K562 (cell line): ENCODE data around the gene SGPL1. TPM values are rescaled to one million over a fixed set of nuclear protein-coding genes. Genes with fewer than 3 reads are reported as not detected.

ENCODE experiments used
- ATAC-seq: fragments of 200-7000 bp; cut with Tn5 transposase; 3 replicates; pipeline ENCODE4 v1.9.1; 2020; ENCODE audit warnings: moderate library complexity
- BruUV-seq: library from RNA; stranded (reverse); fragments of 400-500 nt; replicated peaks from 2 replicates; lab custom pipeline; 2021; lab: Mats Ljungman, UMichigan
- CTCF ChIA-PET: fragments of 300-600 bp; formaldehyde crosslinking; extraction: SDS; loops from one replicate; lab custom pipeline; 2021; ENCODE audit warnings: low intra/inter-chr PET ratio; lab: Yijun Ruan, JAX
- POLR2A ChIA-PET: fragments of 300-600, 350-650 bp; sonication (Branson Sonifier 250); formaldehyde crosslinking; extraction: SDS; loops from one replicate; lab custom pipeline; 2021; ENCODE audit warnings: antibody characterized with exemption, inconsistent platforms; lab: Yijun Ruan, JAX
- DNase-seq, 4 experiments: peaks; one replicate each; pipeline versions ENCODE4 v3.0.0 to v3.0.0-alpha.2; 2011 to 2018; ENCODE audit warnings: low spot score in 3 of 4, mixed read lengths in 3 of 4; ENCODE audit errors: extremely low read depth in 1 of 4
- FAIRE-seq: peaks from 2 replicates; lab custom pipeline; 2011; peaks lifted over from hg19 to GRCh38; lab: Jason Lieb, UNC
- H2AFZ ChIP-seq: 2 replicates; pipeline ENCODE4 v1.6.0; 2011; ENCODE audit warnings: low read depth, low read length, control low read depth, inconsistent platforms
- H3K27ac ChIP-seq: fragments of 200-600 bp; 3 replicates; pipeline ENCODE4 v1.8.0; 2011; ENCODE audit warnings: low read depth, mild to moderate bottlenecking, control low read depth, inconsistent platforms, low read length, moderate library complexity, mixed read lengths; ENCODE audit errors: extremely low read depth
- H3K27me3 ChIP-seq, 2 experiments: fragments of 300-600 bp in 1 of 2; 2 replicates in 1 of 2; 3 replicates in 1 of 2; pipeline versions ENCODE4 v1.6.0 to v1.8.0; 2011; ENCODE audit warnings: inconsistent platforms in 2 of 2, low read length in 2 of 2, mild to moderate bottlenecking in 1 of 2, mixed read lengths in 1 of 2, moderate library complexity in 1 of 2; ENCODE audit not compliant: control insufficient read depth in 2 of 2, insufficient read depth in 2 of 2
- H3K36me3 ChIP-seq: fragments of 300-600 bp; 3 replicates; pipeline ENCODE4 v1.8.0; 2011; ENCODE audit warnings: mild to moderate bottlenecking, low read length, inconsistent platforms; ENCODE audit not compliant: control insufficient read depth, insufficient read depth
- H3K4me1 ChIP-seq, 2 experiments: fragments of 200-600 bp in 1 of 2; replicated peaks in 1 of 2; 2 replicates in 1 of 2; 3 replicates in 1 of 2; pipeline versions ENCODE4 v1.5.1 to v1.8.0; 2011; ENCODE audit warnings: inconsistent platforms in 2 of 2, low read length in 2 of 2, mild to moderate bottlenecking in 1 of 2, mixed read lengths in 1 of 2, moderate library complexity in 1 of 2; ENCODE audit not compliant: control insufficient read depth in 2 of 2, insufficient read depth in 2 of 2
- H3K4me2 ChIP-seq: 2 replicates; pipeline ENCODE4 v1.6.1; 2011; ENCODE audit warnings: low read length, control low read depth, inconsistent platforms, mixed read lengths; ENCODE audit not compliant: insufficient read depth
- H3K4me3 ChIP-seq: fragments of 200-600 bp; sonication (generic), shearing (Covaris generic); 2 replicates; pipeline ENCODE4 v1.5.1; 2016; ENCODE audit warnings: control low read depth, inconsistent platforms
- H3K79me2 ChIP-seq: fragments of 200-600 bp; 3 replicates; pipeline ENCODE4 v1.8.0; 2011; ENCODE audit warnings: low read length, inconsistent platforms; ENCODE audit not compliant: control insufficient read depth, insufficient read depth
- H3K9ac ChIP-seq, 2 experiments: 2 replicates each; pipeline versions ENCODE4 v1.6.0 to v1.6.1; 2011; ENCODE audit warnings: low read depth in 2 of 2, low read length in 2 of 2, control low read depth in 1 of 2, inconsistent platforms in 1 of 2, mild to moderate bottlenecking in 1 of 2, mixed read lengths in 1 of 2; ENCODE audit not compliant: insufficient read depth in 1 of 2
- H3K9me1 ChIP-seq: one replicate; pipeline ENCODE4 v1.6.0; 2011; ENCODE audit warnings: inconsistent platforms, mild to moderate bottlenecking, low read length, moderate library complexity; ENCODE audit not compliant: control insufficient read depth, insufficient read depth
- H3K9me3 ChIP-seq: replicated peaks from 2 replicates; pipeline ENCODE4 v1.5.1; 2011; ENCODE audit warnings: low read depth, low read length, inconsistent platforms; ENCODE audit not compliant: control insufficient read depth, insufficient read depth
- H4K20me1 ChIP-seq: replicated peaks from 2 replicates; pipeline ENCODE4 v1.6.1; 2011; ENCODE audit warnings: low read length, inconsistent platforms, mixed read lengths; ENCODE audit not compliant: control insufficient read depth, insufficient read depth
- ADNP ChIP-seq: fragments of 200-800 bp; sonication (Bioruptor generic); IDR thresholded peaks from 2 replicates; pipeline ENCODE4 v1.6.1; 2016; ENCODE audit warnings: missing genetic modification characterization, missing compliant biosample characterization
- ARNT ChIP-seq, 2 experiments: fragments of 450-650 bp; IDR thresholded peaks; 2 replicates each; pipeline ENCODE4 v1.6.1; 2016; ENCODE audit warnings: mild to moderate bottlenecking in 1 of 2
- ATF1 ChIP-seq, 2 experiments: fragments of 450-650 bp in 1 of 2; IDR thresholded peaks; 2 replicates each; pipeline ENCODE4 v1.6.1; 2016; ENCODE audit warnings: missing compliant biosample characterization in 1 of 2, missing genetic modification characterization in 1 of 2
- CBX8 ChIP-seq: fragments of 200-600 bp; sonication (generic); IDR thresholded peaks from 2 replicates; pipeline ENCODE4 v1.6.1; 2012; ENCODE audit warnings: borderline replicate concordance, mixed run types, low read depth, mild to moderate bottlenecking, moderate library complexity, mixed read lengths, low read length, control low read depth, inconsistent platforms; ENCODE audit not compliant: poor library complexity, severe bottlenecking; ENCODE audit errors: extremely low read depth
- DMBX1 ChIP-seq: fragments of 250-450 bp; sonication (Bioruptor Pico); IDR thresholded peaks from 2 replicates; pipeline ENCODE4 v1.8.0; 2022; ENCODE audit warnings: inconsistent platforms, mild to moderate bottlenecking, moderate library complexity, borderline replicate concordance
- MBD2 ChIP-seq: sonication (generic); IDR thresholded peaks from 2 replicates; pipeline ENCODE4 v1.6.1; 2016; ENCODE audit warnings: low read depth, borderline replicate concordance
- THRAP3 ChIP-seq: fragments of 450-650 bp; IDR thresholded peaks from 2 replicates; pipeline ENCODE4 v1.6.1; 2016; ENCODE audit warnings: mild to moderate bottlenecking, inconsistent platforms, borderline replicate concordance
- ZNF165 ChIP-seq: fragments of 250-450 bp; sonication (Bioruptor Pico); IDR thresholded peaks from 2 replicates; pipeline ENCODE4 v1.4.0; 2020; ENCODE audit warnings: borderline replicate concordance
- ZNF174 ChIP-seq: fragments of 250-450 bp; sonication (Bioruptor Pico); IDR thresholded peaks from 2 replicates; pipeline ENCODE4 v1.4.0; 2020; ENCODE audit warnings: mild to moderate bottlenecking
- ZNF445 ChIP-seq: fragments of 250-450 bp; sonication (Bioruptor Pico); IDR thresholded peaks from 2 replicates; pipeline ENCODE4 v1.4.0; 2020; ENCODE audit warnings: low read depth, mild to moderate bottlenecking, moderate library complexity
- WGBS: fragments of 100-300 bp; shearing (Covaris generic); methylation state at CpG from one replicate; pipeline ENCODE4 v1.1.6; 2016; ENCODE audit warnings: low coverage, mixed read lengths; ENCODE audit not compliant: insufficient coverage; ENCODE audit errors: missing lambda C conversion rate; 5-methylcytosine and 5-hydroxymethylcytosine counted together
- in situ Hi-C: fragments of 300-500 bp; cut with MboI; formaldehyde crosslinking; loops from 4 replicates; pipeline ENCODE4 v1.15.0; 2018; ENCODE audit warnings: inconsistent platforms, mixed read lengths
- intact Hi-C: fragments of 100-400 bp; cut with micrococcal nuclease; formaldehyde crosslinking; loops from 2 replicates; pipeline ENCODE4 v1.14.2; 2022
- polyA plus RNA-seq, 8 experiments: library from polyadenylated mRNA; depleted of rRNA in 4 of 8; stranded (reverse) in 5 of 8; unstranded in 3 of 8; fragments of >200 nt; fragmentation: Nextera tagmentation in 2 of 8; fragmentation: Illumina TruSeq in 1 of 8; extraction: Ambion mirVana in 2 of 8; extraction: Trizol in 1 of 8; gene quantifications; 2 replicates each; pipeline versions ENCODE4 v1.2.1 to v1.2.3, GENCODE V29; 2011 to 2014; ENCODE audit warnings: inconsistent platforms in 1 of 8, missing spikeins in 1 of 8
- total RNA-seq, 7 experiments: library from RNA; depleted of rRNA in 6 of 7; stranded (reverse); fragments of >200 nt in 6 of 7; fragmentation: Illumina TruSeq in 2 of 7; extraction: Trizol in 2 of 7; gene quantifications; 2 replicates each; pipeline versions ENCODE4 v1.2.1 to v1.2.3, GENCODE V29; 2011 to 2021; ENCODE audit warnings: low replicate concordance in 1 of 7
- TF ChIP-seq, protein P1 (sequence below): fragments of 450-650 bp; IDR thresholded peaks from 2 replicates; pipeline ENCODE4 v1.7.1; 2018; ENCODE audit warnings: mild to moderate bottlenecking, low read depth; ENCODE audit not compliant: partially characterized antibody
- TF ChIP-seq, protein P2 (sequence below): fragments of 450-650 bp; formaldehyde crosslinking; conservative IDR thresholded peaks from 2 replicates; pipeline ENCODE4 v1.4.0; 2022; ENCODE audit warnings: mild to moderate bottlenecking, missing genetic modification characterization

SGPL1 gene
- total and polyA plus RNA-seq, 9 of the 15 experiments (the other 6 are each of a cell fraction or from before 2014, with no cell fraction given): 6.0 to 18.0 (median 8.7) TPM

DNA sequence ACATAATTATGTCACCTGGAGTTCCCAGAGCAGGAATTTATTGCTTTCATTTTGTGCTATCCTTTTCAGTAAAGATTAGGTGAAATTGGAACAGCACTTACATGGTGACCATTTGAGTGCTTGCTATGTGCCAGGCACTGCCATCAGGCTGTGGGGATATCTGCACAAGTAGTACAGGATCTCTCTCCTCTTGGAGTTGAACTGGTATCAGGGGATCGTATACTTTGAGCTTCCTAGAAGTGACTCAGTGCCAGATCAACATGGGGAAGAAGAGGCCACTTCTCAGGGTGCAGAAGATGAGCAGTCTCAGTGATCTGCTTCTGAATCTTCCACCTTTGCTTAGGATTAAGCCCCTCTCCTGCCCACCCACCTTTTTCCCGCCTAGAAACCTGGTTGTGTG, 29.5 kb downstream of the SGPL1 start:
- no peaks in the 10 kb centered on the region for H3K9me1 ChIP-seq
- ATAC-seq (no peak), FAIRE-seq (no peak), DNase-seq (no peak)
- no peak overlapping the region for H3K27ac ChIP-seq
- no peak overlapping the region for H3K9ac ChIP-seq
- H3K27me3 ChIP-seq: no peaks in the 10 kb centered on the region
- intact Hi-C loops: no loop called here
- peaks cover 0 to 13% of the 10 kb centered on the region in 2 experiments; a peak in 2 of 5 replicates for H3K4me1 ChIP-seq
- no peak overlapping the region for H3K4me2 ChIP-seq
- ChIA-PET POLR2A (no interaction called here), CTCF (no interaction called here)
- whole genome bisulfite sequencing: 45% methylated on average over 2 of the region's 2 CpGs
- no peaks in the 10 kb centered on the region for H4K20me1 ChIP-seq
- BruUV-seq: no TSS peak
- H3K4me3 ChIP-seq: no peak overlapping the region
- H3K9me3 ChIP-seq: no peaks in the 10 kb centered on the region; the same call in 1 of the 2 replicates
- TF ChIP-seq CBX8 (no peak), MBD2 (no peak), ADNP (tag) (no peak)
- H3K79me2 ChIP-seq: no peaks in the 10 kb centered on the region
- in situ Hi-C loops: no loop called here
- H2AFZ ChIP-seq: no peak overlapping the region
- H3K36me3 ChIP-seq: no peaks in the 10 kb centered on the region

DNA sequence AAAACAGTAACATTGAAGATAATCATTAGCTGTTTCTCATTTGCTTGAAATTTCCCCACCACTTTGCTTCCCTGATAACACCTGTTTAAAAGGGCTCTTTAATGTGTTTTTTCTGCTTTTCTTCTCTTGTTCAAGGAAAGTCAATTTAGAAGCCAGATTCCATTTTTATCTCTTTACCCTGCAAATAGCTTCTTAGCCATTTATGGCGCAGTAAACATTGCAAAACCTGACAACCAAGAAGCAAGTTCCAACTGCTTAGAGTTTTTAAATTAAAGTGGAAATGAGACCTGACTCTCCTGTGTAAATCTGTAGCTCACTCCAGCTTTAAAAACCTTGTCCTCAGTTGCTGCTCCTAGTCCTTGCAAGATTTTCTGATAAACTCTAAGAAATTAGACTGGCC, 30.1 kb downstream of the SGPL1 start:
- no peak for ATAC-seq
- Histone ChIP-seq H3K4me2 (no peak overlapping the region), H3K4me1 (peaks cover 0 to 13% of the 10 kb centered on the region in 2 experiments; a peak in 2 of 5 replicates), H3K4me3 (no peak overlapping the region), H3K79me2 (no peaks in the 10 kb centered on the region), H3K9me1 (no peaks in the 10 kb centered on the region), H2AFZ (no peak overlapping the region), H3K9me3 (no peaks in the 10 kb centered on the region; the same call in 1 of the 2 replicates), H3K27ac (no peak overlapping the region), H4K20me1 (no peaks in the 10 kb centered on the region), H3K36me3 (no peaks in the 10 kb centered on the region), H3K27me3 (no peaks in the 10 kb centered on the region), H3K9ac (no peak overlapping the region)
- DNase-seq: no peak
- CTCF ChIA-PET: no interaction called here
- in situ Hi-C loops (no loop called here), intact Hi-C loops (no loop called here)
- WGBS: 84% methylated on average over 1 of the region's 1 CpG
- no peak for FAIRE-seq
- BruUV-seq: no TSS peak
- POLR2A ChIA-PET: interaction anchor here (0.8 kb wide), 1 partner anchor 28 kb away, joined by 3 read pairs; no protein-coding TSS in a partner anchor
- TF ChIP-seq ZNF445 (CRISPR knock-in tag) (no peak), ZNF174 (CRISPR knock-in tag) (no peak), ATF1 (CRISPR knock-in tag; IDR thresholded peaks at IDR 0.05) (no peak), ATF1 (tag; IDR thresholded peaks at IDR 0.05) (no peak), ARNT (IDR thresholded peaks at IDR 0.05) (no peak), DMBX1 (no peak), THRAP3 (no peak), ZNF165 (CRISPR knock-in tag) (no peak)
- TF ChIP-seq, protein P1, sequence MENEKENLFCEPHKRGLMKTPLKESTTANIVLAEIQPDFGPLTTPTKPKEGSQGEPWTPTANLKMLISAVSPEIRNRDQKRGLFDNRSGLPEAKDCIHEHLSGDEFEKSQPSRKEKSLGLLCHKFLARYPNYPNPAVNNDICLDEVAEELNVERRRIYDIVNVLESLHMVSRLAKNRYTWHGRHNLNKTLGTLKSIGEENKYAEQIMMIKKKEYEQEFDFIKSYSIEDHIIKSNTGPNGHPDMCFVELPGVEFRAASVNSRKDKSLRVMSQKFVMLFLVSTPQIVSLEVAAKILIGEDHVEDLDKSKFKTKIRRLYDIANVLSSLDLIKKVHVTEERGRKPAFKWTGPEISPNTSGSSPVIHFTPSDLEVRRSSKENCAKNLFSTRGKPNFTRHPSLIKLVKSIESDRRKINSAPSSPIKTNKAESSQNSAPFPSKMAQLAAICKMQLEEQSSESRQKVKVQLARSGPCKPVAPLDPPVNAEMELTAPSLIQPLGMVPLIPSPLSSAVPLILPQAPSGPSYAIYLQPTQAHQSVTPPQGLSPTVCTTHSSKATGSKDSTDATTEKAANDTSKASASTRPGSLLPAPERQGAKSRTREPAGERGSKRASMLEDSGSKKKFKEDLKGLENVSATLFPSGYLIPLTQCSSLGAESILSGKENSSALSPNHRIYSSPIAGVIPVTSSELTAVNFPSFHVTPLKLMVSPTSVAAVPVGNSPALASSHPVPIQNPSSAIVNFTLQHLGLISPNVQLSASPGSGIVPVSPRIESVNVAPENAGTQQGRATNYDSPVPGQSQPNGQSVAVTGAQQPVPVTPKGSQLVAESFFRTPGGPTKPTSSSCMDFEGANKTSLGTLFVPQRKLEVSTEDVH: no peak
- TF ChIP-seq, protein P2, sequence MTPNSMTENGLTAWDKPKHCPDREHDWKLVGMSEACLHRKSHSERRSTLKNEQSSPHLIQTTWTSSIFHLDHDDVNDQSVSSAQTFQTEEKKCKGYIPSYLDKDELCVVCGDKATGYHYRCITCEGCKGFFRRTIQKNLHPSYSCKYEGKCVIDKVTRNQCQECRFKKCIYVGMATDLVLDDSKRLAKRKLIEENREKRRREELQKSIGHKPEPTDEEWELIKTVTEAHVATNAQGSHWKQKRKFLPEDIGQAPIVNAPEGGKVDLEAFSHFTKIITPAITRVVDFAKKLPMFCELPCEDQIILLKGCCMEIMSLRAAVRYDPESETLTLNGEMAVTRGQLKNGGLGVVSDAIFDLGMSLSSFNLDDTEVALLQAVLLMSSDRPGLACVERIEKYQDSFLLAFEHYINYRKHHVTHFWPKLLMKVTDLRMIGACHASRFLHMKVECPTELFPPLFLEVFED (CRISPR knock-in tag): no peak
